Hematopoietic multipotent progenitor cell treated with erythropoietin and hydrocortisone succinate and interleukin-3 and kit ligand, for 8 days (in vitro differentiated cells): Measurements from ENCODE around the gene ASB10.

ENCODE experiments used
- DNase-seq: peaks from one replicate; pipeline ENCODE4 v3.0.0-alpha.2; 2015

ASB10 gene

GRCh38 chr7:151161757-151162156 lies 25.3 kb downstream of the ASB10 start:
- DNase-seq: no peak

GRCh38 chr7:151157645-151158329 lies 29.3 kb downstream of the ASB10 start:
- DNase-seq: no peak

GRCh38 chr7:151152643-151153513 lies 34.2 kb downstream of the ASB10 start:
- DNase-seq: no peak

GRCh38 chr7:151150388-151150787 lies 36.7 kb downstream of the ASB10 start:
- DNase-seq: no peak

- DNase-seq: no peak
These were observed 38.5 kb downstream of the ASB10 start for GRCh38 chr7:151148319-151149259.

GRCh38 chr7:151146761-151147160 lies 40.3 kb downstream of the ASB10 start:
- DNase-seq: no peak

- DNase-seq: no peak
These were observed 42.7 kb downstream of the ASB10 start for GRCh38 chr7:151144387-151144786.

GRCh38 chr7:151143261-151144015 lies 43.6 kb downstream of the ASB10 start:
- DNase-seq: peak; percentile 53

- peak; percentile 88 for DNase-seq
These were observed 44.4 kb downstream of the ASB10 start for GRCh38 chr7:151142686-151143040.

- no peak for DNase-seq
These were observed 45.0 kb downstream of the ASB10 start for GRCh38 chr7:151141855-151142685.

- DNase-seq: no peak
These were observed 45.7 kb downstream of the ASB10 start for GRCh38 chr7:151141311-151141854.

- DNase-seq: no peak
These were observed 46.2 kb downstream of the ASB10 start for GRCh38 chr7:151140826-151141225.

- no peak for DNase-seq
These were observed 47.3 kb downstream of the ASB10 start for GRCh38 chr7:151139791-151140190.

GRCh38 chr7:151139071-151139790 lies 47.8 kb downstream of the ASB10 start:
- no peak for DNase-seq

GRCh38 chr7:151138153-151138851 lies 48.7 kb downstream of the ASB10 start:
- no peak for DNase-seq

GRCh38 chr7:151137791-151138152 lies 49.3 kb downstream of the ASB10 start:
- DNase-seq: no peak

- no peak for DNase-seq
These were observed 49.9 kb downstream of the ASB10 start for GRCh38 chr7:151137076-151137675.

- DNase-seq: no peak
These were observed 50.9 kb downstream of the ASB10 start for GRCh38 chr7:151135866-151136843.
